C4-2B (cell line): Measurements from ENCODE around the gene DST.

Experiments used
- CTCF ChIP-seq: fragments of 450-650 bp; conservative IDR thresholded peaks from 2 replicates; pipeline ENCODE4 v1.5.1; 2017; ENCODE audit warnings: mild to moderate bottlenecking
- ZFX ChIP-seq: fragments of 450-650 bp; IDR thresholded peaks from 2 replicates; pipeline ENCODE4 v1.6.1; 2017

GRCh38 chr6:56536536-56536935 is 106.2 kb downstream of the DST start:
- TF ChIP-seq CTCF = no peak
- no peak for TF ChIP-seq ZFX
